Kidney epithelial cell (primary cell): Measurements from ENCODE around the gene KLHL17. TPM values are rescaled to one million over a fixed set of nuclear protein-coding genes. Genes with fewer than 3 reads are reported as not detected.
A peak's percentile ranks its signal among the peaks of the same experiment; 100 is the strongest.
"Not testable (repeated sequence)": the region's sequence is repeated elsewhere in the genome, so short reads cannot be mapped to it uniquely, and the experiment has no call there.

Experiments used
- DNase-seq: peaks from one replicate; pipeline ENCODE4 v3.0.0-alpha.2; 2010; ENCODE audit warnings: low read depth
- H3K27me3 ChIP-seq: 2 replicates; pipeline ENCODE4 v1.6.0; 2011; ENCODE audit warnings: low read length; ENCODE audit not compliant: control insufficient read depth, insufficient read depth
- H3K36me3 ChIP-seq: 2 replicates; pipeline ENCODE4 v1.5.1; 2011; ENCODE audit warnings: low read length; ENCODE audit not compliant: control insufficient read depth, insufficient read depth
- H3K4me3 ChIP-seq: 2 replicates; pipeline ENCODE4 v1.5.1; 2011; ENCODE audit warnings: low read depth, mild to moderate bottlenecking, control low read depth, low read length
- total RNA-seq: library from RNA; depleted of rRNA; stranded (reverse); fragments of >200 nt; gene quantifications from 2 replicates; pipeline ENCODE4 v1.2.3, GENCODE V29; 2015
- TF ChIP-seq, protein P1 (sequence below): IDR thresholded peaks from 2 replicates; pipeline ENCODE4 v1.5.1; 2011; ENCODE audit warnings: mild to moderate bottlenecking, moderate library complexity, low read length, control low read depth, inconsistent platforms; ENCODE audit not compliant: insufficient read depth, poor library complexity, severe bottlenecking

The KLHL17 gene
- total RNA-seq, 1 donor from 2014 or later = 21.4 TPM

DNA sequence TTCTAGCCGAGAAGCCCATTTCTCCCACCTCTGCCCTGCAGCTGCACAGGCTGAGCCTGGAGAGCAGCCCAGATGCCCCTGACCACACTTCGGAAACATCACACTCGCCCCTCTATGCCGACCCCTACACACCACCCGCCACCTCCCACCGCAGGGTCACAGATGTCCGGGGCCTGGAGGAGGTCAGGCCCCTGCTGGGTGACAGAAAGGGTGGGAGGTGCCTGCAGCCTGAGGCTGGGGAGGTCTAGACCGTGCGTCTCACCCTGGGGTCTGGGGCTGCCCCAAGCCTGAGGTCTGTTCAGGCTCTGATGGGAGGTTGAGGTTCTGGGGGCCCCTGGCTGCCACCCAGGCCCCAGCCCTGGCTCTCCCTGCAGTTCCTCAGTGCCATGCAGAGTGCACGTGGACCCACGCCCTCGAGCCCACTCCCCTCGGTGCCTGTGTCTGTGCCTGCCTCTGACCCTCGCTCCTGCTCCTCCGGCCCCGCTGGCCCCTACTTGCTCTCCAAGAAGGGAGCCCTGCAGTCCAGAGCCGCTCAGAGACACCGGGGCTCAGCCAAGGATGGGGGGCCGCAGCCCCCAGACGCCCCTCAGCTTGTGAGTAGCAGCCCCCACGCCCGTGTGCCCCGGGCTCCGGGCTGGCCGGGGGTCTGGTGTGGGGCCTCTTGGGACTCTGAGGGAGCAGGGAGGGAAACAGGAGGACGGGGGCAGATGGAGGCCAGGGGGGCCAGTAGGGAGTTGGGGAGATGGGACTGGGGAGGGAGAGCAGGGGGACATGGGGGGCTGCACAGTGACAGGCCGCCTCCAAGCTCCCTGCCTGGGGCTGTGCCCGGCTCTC lies 13.3 kb downstream of the KLHL17 start:
- Histone ChIP-seq H3K4me3 (no peak overlapping the region), H3K36me3 (no peaks in the 10 kb centered on the region), H3K27me3 (peaks cover 19% of the 10 kb centered on the region)
- no peak for DNase-seq
- TF ChIP-seq, protein P1, sequence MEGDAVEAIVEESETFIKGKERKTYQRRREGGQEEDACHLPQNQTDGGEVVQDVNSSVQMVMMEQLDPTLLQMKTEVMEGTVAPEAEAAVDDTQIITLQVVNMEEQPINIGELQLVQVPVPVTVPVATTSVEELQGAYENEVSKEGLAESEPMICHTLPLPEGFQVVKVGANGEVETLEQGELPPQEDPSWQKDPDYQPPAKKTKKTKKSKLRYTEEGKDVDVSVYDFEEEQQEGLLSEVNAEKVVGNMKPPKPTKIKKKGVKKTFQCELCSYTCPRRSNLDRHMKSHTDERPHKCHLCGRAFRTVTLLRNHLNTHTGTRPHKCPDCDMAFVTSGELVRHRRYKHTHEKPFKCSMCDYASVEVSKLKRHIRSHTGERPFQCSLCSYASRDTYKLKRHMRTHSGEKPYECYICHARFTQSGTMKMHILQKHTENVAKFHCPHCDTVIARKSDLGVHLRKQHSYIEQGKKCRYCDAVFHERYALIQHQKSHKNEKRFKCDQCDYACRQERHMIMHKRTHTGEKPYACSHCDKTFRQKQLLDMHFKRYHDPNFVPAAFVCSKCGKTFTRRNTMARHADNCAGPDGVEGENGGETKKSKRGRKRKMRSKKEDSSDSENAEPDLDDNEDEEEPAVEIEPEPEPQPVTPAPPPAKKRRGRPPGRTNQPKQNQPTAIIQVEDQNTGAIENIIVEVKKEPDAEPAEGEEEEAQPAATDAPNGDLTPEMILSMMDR = no peak

DNA sequence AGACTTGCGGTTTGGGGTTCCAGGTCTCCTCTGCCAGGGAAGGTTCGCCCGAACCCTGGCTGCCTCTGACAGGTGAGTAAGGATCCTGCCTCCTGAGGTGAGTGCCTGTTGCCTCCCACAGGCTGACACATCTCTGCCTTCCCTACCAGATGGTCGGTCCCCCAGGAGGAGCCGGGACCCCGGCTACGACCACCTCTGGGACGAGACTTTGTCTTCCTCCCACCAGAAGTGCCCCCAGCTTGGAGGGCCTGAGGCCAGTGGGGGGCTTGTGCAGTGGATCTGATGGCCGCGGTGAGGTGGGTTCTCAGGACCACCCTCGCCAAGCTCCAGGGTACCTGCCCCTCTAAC lies 13.9 kb downstream of the KLHL17 start:
- Histone ChIP-seq H3K4me3 (no peak overlapping the region), H3K36me3 (no peaks in the 10 kb centered on the region), H3K27me3 (peaks cover 19% of the 10 kb centered on the region)
- DNase-seq = no peak
- TF ChIP-seq, protein P1 = no peak

DNA sequence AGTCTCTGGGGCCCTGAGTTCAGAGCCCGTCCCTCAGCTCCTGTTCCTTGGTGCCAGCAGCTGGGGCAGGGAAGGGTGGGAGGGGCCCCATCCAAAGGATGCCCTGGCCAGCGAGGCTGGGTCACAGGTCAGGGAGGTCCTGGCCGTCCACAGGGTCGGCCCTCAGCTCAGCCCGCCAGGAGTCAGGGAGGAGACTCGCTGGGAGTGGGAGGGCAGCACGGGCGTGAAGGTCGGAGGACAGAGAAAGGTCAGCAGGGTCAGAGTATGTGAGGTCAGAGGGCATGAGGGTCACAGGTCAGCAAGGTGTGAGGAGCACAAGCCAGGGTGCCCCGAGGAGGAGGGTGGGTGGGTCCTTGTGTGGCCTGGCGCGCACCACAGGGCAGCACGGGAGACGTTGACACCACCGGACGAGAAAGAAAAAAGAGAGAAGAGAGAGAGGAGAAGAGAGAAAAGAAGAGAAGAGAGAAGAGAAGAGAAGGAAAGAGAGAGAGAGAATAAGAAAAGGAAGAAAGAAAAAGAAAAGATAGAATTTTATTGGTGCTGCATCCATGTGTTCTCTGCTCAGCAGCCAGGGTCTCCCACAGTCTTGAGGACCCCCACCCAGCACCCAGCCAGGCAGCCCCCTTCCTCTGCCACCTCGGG lies 14.4 kb downstream of the KLHL17 start:
- H3K36me3 ChIP-seq = no peaks in the 10 kb centered on the region
- DNase-seq = no peak
- TF ChIP-seq, protein P1 = no peak
- H3K4me3 ChIP-seq = no peak overlapping the region
- peaks cover 19% of the 10 kb centered on the region for H3K27me3 ChIP-seq

DNA sequence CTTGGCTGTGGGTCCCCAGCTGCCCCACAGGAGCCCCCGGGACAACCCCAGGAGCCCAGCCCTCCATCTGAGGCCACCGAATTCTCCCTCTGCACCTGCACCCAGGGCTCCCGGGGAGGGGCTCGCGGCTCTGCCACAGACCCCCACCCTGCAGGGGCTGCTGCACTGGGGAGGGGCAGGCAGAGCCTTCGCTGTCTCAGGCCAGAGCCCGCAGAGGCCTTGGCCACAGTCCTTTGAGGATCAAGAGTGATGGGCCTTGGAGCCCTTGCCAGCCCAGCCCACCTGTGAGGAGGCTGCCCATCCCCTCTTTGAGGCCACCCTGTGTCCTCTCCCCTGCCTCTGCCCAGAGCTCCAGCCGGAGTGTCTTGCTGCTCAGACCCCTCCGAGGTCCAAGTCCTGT lies 15.0 kb downstream of the KLHL17 start:
- Histone ChIP-seq H3K27me3 (peaks cover 21% of the 10 kb centered on the region), H3K4me3 (no peak overlapping the region), H3K36me3 (no peaks in the 10 kb centered on the region)
- TF ChIP-seq, protein P1 = no peak
- DNase-seq = no peak

DNA sequence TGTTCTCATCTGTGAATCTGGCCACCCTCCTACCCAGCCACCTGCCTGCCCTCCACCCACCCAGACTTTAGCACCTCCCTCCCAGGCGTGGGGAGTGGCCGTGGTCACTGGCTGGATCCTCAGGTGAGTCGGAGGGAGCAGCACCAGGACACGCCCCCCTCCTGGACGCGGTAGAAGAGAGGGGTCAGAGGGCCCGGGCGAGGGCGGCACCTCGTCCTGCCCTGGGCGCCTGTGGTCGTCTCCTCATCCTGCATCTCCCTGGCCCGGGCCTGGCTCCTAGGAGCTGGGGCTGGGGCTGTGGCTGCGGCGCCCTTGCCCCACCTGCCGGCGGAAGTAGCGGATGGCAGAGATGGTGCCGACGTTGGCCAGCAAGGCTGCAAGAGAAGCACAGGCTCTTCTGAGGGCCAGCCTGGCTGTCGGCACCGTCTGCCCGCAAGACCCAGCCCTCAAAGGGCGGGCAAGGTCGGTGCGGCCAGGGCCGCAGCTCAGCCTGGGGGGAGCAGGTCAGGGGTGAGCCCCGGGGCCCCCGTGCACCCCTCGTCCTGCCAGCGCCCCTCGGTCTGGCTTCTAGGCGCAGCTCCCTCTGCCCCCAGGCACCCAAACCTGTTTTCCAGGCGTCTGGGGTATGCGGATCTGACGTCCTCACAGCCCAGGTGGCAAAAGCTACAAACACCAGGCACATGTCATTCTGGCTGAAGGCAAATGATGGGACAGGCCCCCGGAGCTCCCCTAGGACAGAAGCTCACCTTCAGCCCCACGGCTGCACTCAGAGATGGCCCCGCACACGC lies 15.7 kb downstream of the KLHL17 start:
- Histone ChIP-seq H3K36me3 (no peaks in the 10 kb centered on the region), H3K4me3 (peak overlapping the region; percentile 3), H3K27me3 (peaks cover 18% of the 10 kb centered on the region)
- TF ChIP-seq, protein P1 = peak; percentile 90
- no peak for DNase-seq

DNA sequence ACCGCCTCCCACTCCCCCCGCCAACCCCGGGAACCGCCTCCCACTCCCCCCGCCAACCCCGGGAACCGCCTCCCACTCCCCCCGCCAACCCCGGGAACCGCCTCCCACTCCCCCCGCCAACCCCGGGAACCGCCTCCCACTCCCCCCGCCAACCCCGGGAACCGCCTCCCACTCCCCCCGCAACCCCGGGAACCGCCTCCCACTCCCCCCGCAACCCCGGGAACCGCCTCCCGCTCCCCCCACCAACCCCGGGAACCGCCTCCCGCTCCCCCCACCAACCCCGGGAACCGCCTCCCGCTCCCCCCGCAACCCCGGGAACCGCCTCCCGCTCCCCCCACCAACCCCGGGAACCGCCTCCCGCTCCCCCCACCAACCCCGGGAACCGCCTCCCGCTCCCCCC lies 16.4 kb downstream of the KLHL17 start:
- not testable (repeated sequence) for H3K36me3 ChIP-seq, DNase-seq, H3K4me3 ChIP-seq
- peaks cover 18% of the 10 kb centered on the region for H3K27me3 ChIP-seq
